HepG2 (cell line): ENCODE measurements around the gene KIF2C. TPM values are rescaled to one million over a fixed set of nuclear protein-coding genes. Genes with fewer than 3 reads are reported as not detected.

Source experiments
- CHD2 ChIP-seq: IDR thresholded peaks from 2 replicates; pipeline ENCODE4 v1.6.1; 2011; ENCODE audit warnings: low read depth, low read length, improper control_type of control experiment
- CREB3 ChIP-seq: sonication (generic); formaldehyde crosslinking; IDR thresholded peaks from 2 replicates; pipeline ENCODE4 v1.5.0; 2020; ENCODE audit warnings: missing genetic modification reagents
- CREM ChIP-seq, 2 experiments: sonication (generic) in 1 of 2; formaldehyde crosslinking in 1 of 2; IDR thresholded peaks; 2 replicates each; pipeline versions ENCODE4 v1.4.0 to v1.6.1; 2016 to 2020; ENCODE audit warnings: antibody characterized with exemption in 1 of 2, mild to moderate bottlenecking in 1 of 2, missing genetic modification reagents in 1 of 2
- CSRNP2 ChIP-seq: sonication (generic); formaldehyde crosslinking; conservative IDR thresholded peaks from 2 replicates; pipeline ENCODE4 v1.8.0; 2022; ENCODE audit warnings: low read depth, missing genetic modification reagents
- EED ChIP-seq: sonication (generic); formaldehyde crosslinking; IDR thresholded peaks from 2 replicates; pipeline ENCODE4 v1.5.0; 2020; ENCODE audit warnings: mild to moderate bottlenecking, missing genetic modification reagents
- ERF ChIP-seq: IDR thresholded peaks from 2 replicates; pipeline ENCODE4 v1.6.1; 2018; ENCODE audit warnings: missing biosample characterization, missing genetic modification reagents
- GATAD1 ChIP-seq: IDR thresholded peaks from 2 replicates; pipeline ENCODE4 v1.6.1; 2016; ENCODE audit warnings: missing genetic modification reagents, missing compliant biosample characterization
- KLF16 ChIP-seq, 2 experiments: sonication (generic) in 1 of 2; formaldehyde crosslinking in 1 of 2; IDR thresholded peaks; 2 replicates each; pipeline versions ENCODE4 v1.6.1 to v1.8.0; 2016 to 2023; ENCODE audit warnings: missing genetic modification reagents in 2 of 2, missing compliant biosample characterization in 1 of 2
- LBX2 ChIP-seq: sonication (generic); formaldehyde crosslinking; IDR thresholded peaks from 2 replicates; pipeline ENCODE4 v1.5.0; 2020; ENCODE audit warnings: missing genetic modification reagents, mild to moderate bottlenecking, borderline replicate concordance
- MAFK ChIP-seq, 2 experiments: IDR thresholded peaks in 1 of 2; conservative IDR thresholded peaks in 1 of 2; 2 replicates each; pipeline ENCODE4 v1.6.1; 2011; ENCODE audit warnings: improper control_type of control experiment in 2 of 2, low read length in 2 of 2
- MBNL3 ChIP-seq: fragments of 250-450 bp; sonication (Bioruptor Pico); conservative IDR thresholded peaks from 2 replicates; pipeline ENCODE4 v1.8.0; 2022; ENCODE audit warnings: mild to moderate bottlenecking, inconsistent platforms
- NFIB ChIP-seq: sonication (generic); formaldehyde crosslinking; IDR thresholded peaks from 2 replicates; pipeline ENCODE4 v1.9.0; 2021; ENCODE audit warnings: missing genetic modification reagents, mild to moderate bottlenecking, borderline replicate concordance
- NR3C1 ChIP-seq: sonication (generic); formaldehyde crosslinking; IDR thresholded peaks from 2 replicates; pipeline ENCODE4 v1.4.0; 2020; ENCODE audit warnings: missing genetic modification reagents
- SAP130 ChIP-seq: IDR thresholded peaks from 2 replicates; pipeline ENCODE4 v1.6.1; 2016; ENCODE audit warnings: low read depth
- SP1 ChIP-seq, 2 experiments: fragments of 450-650 bp in 1 of 2; sonication (generic) in 1 of 2; formaldehyde crosslinking in 1 of 2; IDR thresholded peaks; 2 replicates each; pipeline versions ENCODE4 v1.4.0 to v1.6.1; 2016 to 2020; ENCODE audit warnings: missing genetic modification reagents in 1 of 2
- TEAD3 ChIP-seq: optimal IDR thresholded peaks from 2 replicates; pipeline ENCODE3; 2016; ENCODE audit warnings: borderline replicate concordance
- ZBTB44 ChIP-seq: sonication (generic); formaldehyde crosslinking; IDR thresholded peaks from 2 replicates; pipeline ENCODE4 v1.4.0; 2020; ENCODE audit warnings: missing genetic modification reagents
- ZNF124 ChIP-seq: sonication (generic); formaldehyde crosslinking; IDR thresholded peaks from 2 replicates; pipeline ENCODE4 v1.4.0; 2020; ENCODE audit warnings: missing genetic modification reagents
- ZNF75D ChIP-seq: sonication (generic); formaldehyde crosslinking; IDR thresholded peaks from 2 replicates; pipeline ENCODE4 v1.8.1; 2023; ENCODE audit warnings: missing genetic modification reagents, mild to moderate bottlenecking, borderline replicate concordance
- ZNF772 ChIP-seq: sonication (generic); formaldehyde crosslinking; IDR thresholded peaks from 2 replicates; pipeline ENCODE4 v1.5.0; 2020; ENCODE audit warnings: mild to moderate bottlenecking, missing genetic modification reagents
- polyA plus RNA-seq, 8 experiments: library from polyadenylated mRNA; depleted of rRNA in 3 of 8; stranded (reverse) in 7 of 8; unstranded in 1 of 8; fragments of >200 nt; fragmentation: Illumina TruSeq in 4 of 8; extraction: Trizol in 4 of 8; gene quantifications; 2 replicates each; pipeline versions ENCODE4 v1.2.1 to v1.2.3, GENCODE V29; 2011 to 2016; ENCODE audit warnings: low read depth in 4 of 8, missing spikeins in 1 of 8, mixed read lengths in 1 of 8; ENCODE audit not compliant: insufficient read depth in 1 of 8
- total RNA-seq, 5 experiments: library from RNA; depleted of rRNA; stranded (reverse); fragments of >200 nt; fragmentation: Illumina TruSeq; extraction: Trizol; gene quantifications; 2 replicates each; pipeline ENCODE4 v1.2.3, GENCODE V29; 2016; ENCODE audit warnings: low read depth in 1 of 5
- TF ChIP-seq, protein P1 (sequence below): IDR thresholded peaks from 2 replicates; pipeline ENCODE4 v1.4.0; 2020; ENCODE audit warnings: mild to moderate bottlenecking, missing genetic modification reagents

The KIF2C gene
- total and polyA plus RNA-seq, 2 of the 13 experiments (the other 11 are each of a cell fraction or from before 2014, with no cell fraction given): 29.7 to 53.7 TPM

DNA sequence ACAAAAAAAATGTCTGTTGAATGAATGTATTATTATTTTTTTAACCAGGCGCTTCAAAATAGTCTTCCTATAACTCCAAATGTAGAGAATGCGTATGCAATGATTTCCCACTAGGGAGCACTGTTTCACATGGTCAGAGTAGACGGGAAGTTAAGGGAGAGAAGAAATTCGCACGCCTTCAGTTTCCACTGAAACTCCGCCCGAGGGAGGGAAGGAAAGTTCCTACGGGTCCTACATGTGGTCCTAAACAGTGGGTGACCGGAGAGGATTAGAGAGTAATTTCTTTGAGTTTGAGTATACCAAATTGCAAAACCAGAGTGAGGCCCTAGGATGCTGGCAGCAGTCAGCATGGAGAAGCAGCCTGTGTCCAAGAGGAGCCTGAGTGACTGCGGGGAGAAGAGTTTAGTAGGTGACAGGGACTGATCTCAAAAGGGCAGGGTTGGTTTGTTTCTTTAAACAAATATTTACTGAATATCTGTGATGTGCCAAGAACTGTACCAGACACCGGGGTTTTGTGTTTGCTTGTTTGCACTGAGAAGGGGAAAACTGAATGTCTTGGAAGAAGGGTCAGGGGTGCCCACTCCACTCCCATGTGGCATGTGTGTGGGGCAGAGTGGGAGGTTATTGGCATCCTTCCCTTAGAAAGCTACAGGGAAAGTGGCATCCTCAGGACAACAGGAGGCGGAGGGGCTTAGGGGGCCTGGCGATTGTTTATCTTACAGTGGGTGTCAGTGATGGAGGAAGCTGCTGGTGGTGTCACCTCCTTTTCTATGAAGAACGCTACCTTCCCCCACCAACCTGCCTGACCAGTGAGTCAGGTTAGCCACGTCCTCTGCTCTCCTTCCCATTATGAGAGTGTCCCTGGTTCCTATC is 31.4 kb upstream of the KIF2C start (continued):
- TF ChIP-seq CHD2: no peak
- TF ChIP-seq ERF: 0 out of 2 replicates have a peak, but pooled peaks have one; percentile 20
- TF ChIP-seq, protein P1, sequence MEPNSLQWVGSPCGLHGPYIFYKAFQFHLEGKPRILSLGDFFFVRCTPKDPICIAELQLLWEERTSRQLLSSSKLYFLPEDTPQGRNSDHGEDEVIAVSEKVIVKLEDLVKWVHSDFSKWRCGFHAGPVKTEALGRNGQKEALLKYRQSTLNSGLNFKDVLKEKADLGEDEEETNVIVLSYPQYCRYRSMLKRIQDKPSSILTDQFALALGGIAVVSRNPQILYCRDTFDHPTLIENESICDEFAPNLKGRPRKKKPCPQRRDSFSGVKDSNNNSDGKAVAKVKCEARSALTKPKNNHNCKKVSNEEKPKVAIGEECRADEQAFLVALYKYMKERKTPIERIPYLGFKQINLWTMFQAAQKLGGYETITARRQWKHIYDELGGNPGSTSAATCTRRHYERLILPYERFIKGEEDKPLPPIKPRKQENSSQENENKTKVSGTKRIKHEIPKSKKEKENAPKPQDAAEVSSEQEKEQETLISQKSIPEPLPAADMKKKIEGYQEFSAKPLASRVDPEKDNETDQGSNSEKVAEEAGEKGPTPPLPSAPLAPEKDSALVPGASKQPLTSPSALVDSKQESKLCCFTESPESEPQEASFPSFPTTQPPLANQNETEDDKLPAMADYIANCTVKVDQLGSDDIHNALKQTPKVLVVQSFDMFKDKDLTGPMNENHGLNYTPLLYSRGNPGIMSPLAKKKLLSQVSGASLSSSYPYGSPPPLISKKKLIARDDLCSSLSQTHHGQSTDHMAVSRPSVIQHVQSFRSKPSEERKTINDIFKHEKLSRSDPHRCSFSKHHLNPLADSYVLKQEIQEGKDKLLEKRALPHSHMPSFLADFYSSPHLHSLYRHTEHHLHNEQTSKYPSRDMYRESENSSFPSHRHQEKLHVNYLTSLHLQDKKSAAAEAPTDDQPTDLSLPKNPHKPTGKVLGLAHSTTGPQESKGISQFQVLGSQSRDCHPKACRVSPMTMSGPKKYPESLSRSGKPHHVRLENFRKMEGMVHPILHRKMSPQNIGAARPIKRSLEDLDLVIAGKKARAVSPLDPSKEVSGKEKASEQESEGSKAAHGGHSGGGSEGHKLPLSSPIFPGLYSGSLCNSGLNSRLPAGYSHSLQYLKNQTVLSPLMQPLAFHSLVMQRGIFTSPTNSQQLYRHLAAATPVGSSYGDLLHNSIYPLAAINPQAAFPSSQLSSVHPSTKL (CRISPR knock-in tag): peak; percentile 20; the same call in 1 of the 2 replicates
- no peak for TF ChIP-seq LBX2 (CRISPR knock-in tag)
- TF ChIP-seq ZNF124 (CRISPR knock-in tag): no peak
- TF ChIP-seq EED: no peak
- TF ChIP-seq NFIB (CRISPR knock-in tag): no peak
- peak; percentile 43 for TF ChIP-seq SAP130 (CRISPR knock-in tag)
- TF ChIP-seq NR3C1 (CRISPR knock-in tag): no peak
- TF ChIP-seq CSRNP2 (CRISPR knock-in tag): no peak
- TF ChIP-seq MAFK (conservative IDR thresholded peaks at IDR 0.05 in 1 of 2, IDR thresholded peaks at IDR 0.05 in 1 of 2; ENCODE audit: low read length in 2 of 2): no peak
- TF ChIP-seq ZNF75D: no peak
- TF ChIP-seq ZNF772 (CRISPR knock-in tag): no peak
- TF ChIP-seq MBNL3: no peak
- no peak for TF ChIP-seq KLF16 (CRISPR knock-in tag; IDR thresholded peaks at IDR 0.05)
- TF ChIP-seq CREB3 (CRISPR knock-in tag): no peak
- peak; percentile 10 for TF ChIP-seq TEAD3 (CRISPR knock-in tag)
- TF ChIP-seq ZBTB44: no peak
- TF ChIP-seq CREM (IDR thresholded peaks at IDR 0.05): no peak
- TF ChIP-seq CREM (CRISPR knock-in tag; IDR thresholded peaks at IDR 0.05): no peak
- no peak for TF ChIP-seq SP1 (IDR thresholded peaks at IDR 0.05)
- TF ChIP-seq SP1 (CRISPR knock-in tag; IDR thresholded peaks at IDR 0.05): no peak
- peak; percentile 20; the same call in 1 of the 2 replicates for TF ChIP-seq GATAD1 (CRISPR knock-in tag)
